HCT116 (cell line): ENCODE results near the gene HAND1.

Source experiments
- CTCF ChIP-seq, 3 experiments: fragments of 200-600 bp in 1 of 3; sonication (generic) in 1 of 3; IDR thresholded peaks in 2 of 3; conservative IDR thresholded peaks in 1 of 3; 2 replicates each; pipeline ENCODE4 v1.5.1; 2012 to 2017; ENCODE audit warnings: low read depth in 2 of 3, low read length in 2 of 3, antibody characterized with exemption in 1 of 3, borderline replicate concordance in 1 of 3, control low read depth in 1 of 3, mild to moderate bottlenecking in 1 of 3, mixed read lengths in 1 of 3, mixed run types in 1 of 3, moderate library complexity in 1 of 3; ENCODE audit not compliant: insufficient read depth in 1 of 3
- EGR1 ChIP-seq: IDR thresholded peaks from 2 replicates; pipeline ENCODE4 v1.6.1; 2012; ENCODE audit warnings: low read depth
- EZH2phosphoT487 ChIP-seq: fragments of 200-600 bp; IDR thresholded peaks from 2 replicates; pipeline ENCODE4 v1.6.1; 2018; ENCODE audit warnings: antibody characterized with exemption, borderline replicate concordance
- MAX ChIP-seq: IDR thresholded peaks from 2 replicates; pipeline ENCODE4 v1.6.1; 2012
- POLR2AphosphoS5 ChIP-seq: IDR thresholded peaks from 2 replicates; pipeline ENCODE4 v1.6.1; 2011; ENCODE audit warnings: mild to moderate bottlenecking, low read depth, low read length, moderate library complexity
- ZNF274 ChIP-seq: fragments of 200-500 bp; sonication (Bioruptor generic); IDR thresholded peaks from 2 replicates; pipeline ENCODE4 v1.6.1; 2014; ENCODE audit warnings: mild to moderate bottlenecking, low read depth, low read length, inconsistent platforms

- TF ChIP-seq POLR2AphosphoS5 = no peak
- TF ChIP-seq MAX = no peak
- TF ChIP-seq CTCF (IDR thresholded peaks at IDR 0.05 in 2 of 3, conservative IDR thresholded peaks at IDR 0.05 in 1 of 3; ENCODE audit: borderline replicate concordance in 1 of 3, insufficient read depth in 1 of 3, low read depth in 2 of 3, low read length in 2 of 3) = no peak
- TF ChIP-seq EGR1 = no peak
- TF ChIP-seq ZNF274 = no peak
- TF ChIP-seq EZH2phosphoT487 = no peak
Observed at GRCh38 chr5:154517181-154517580, 39.2 kb upstream of the HAND1 start.
